Activated CD8-positive, alpha-beta T cell treated with anti-CD3 and anti-CD28 coated beads for 36 hours (primary cell): ENCODE results near the gene FOSB. TPM values are rescaled to one million over a fixed set of nuclear protein-coding genes. Genes with fewer than 3 reads are reported as not detected.
A peak's percentile ranks its signal among the peaks of the same experiment; 100 is the strongest.

Experiments used
- ATAC-seq: fragments of 200-7000 bp; cut with Tn5 transposase; one replicate; pipeline ENCODE4 v1.10.0; 2021; ENCODE audit warnings: mild to moderate bottlenecking, moderate library complexity
- CTCF ChIA-PET: fragments of 350-600 bp; sonication (Branson Sonifier 250); formaldehyde crosslinking; loops from one replicate; lab custom pipeline; 2021; ENCODE audit warnings: antibody characterized with exemption; lab: Charles Lee
- POLR2A ChIA-PET: fragments of 350-600 bp; sonication (Branson Sonifier 250); formaldehyde crosslinking; loops from one replicate; lab custom pipeline; 2021; ENCODE audit warnings: antibody characterized with exemption; lab: Charles Lee
- DNase-seq: peaks from one replicate; pipeline ENCODE4 v3.0.0-alpha.2; 2020
- H3K27ac Mint-ChIP-seq: one replicate; pipeline ENCODE4 v1.8.0; 2021; ENCODE audit warnings: mild to moderate bottlenecking, mixed read lengths
- H3K27me3 Mint-ChIP-seq: one replicate; pipeline ENCODE4 v1.8.0; 2021; ENCODE audit warnings: mixed read lengths
- H3K36me3 Mint-ChIP-seq: one replicate; pipeline ENCODE4 v1.8.0; 2021; ENCODE audit warnings: low read depth, mixed read lengths
- H3K4me1 Mint-ChIP-seq: one replicate; pipeline ENCODE4 v1.8.0; 2021; ENCODE audit warnings: low read depth, mixed read lengths
- H3K4me3 Mint-ChIP-seq: one replicate; pipeline ENCODE4 v1.8.0; 2021; ENCODE audit warnings: mild to moderate bottlenecking, moderate library complexity, mixed read lengths
- H3K9me3 Mint-ChIP-seq: one replicate; pipeline ENCODE4 v1.8.0; 2021; ENCODE audit warnings: mixed read lengths
- intact Hi-C: fragments of 100-400 bp; cut with micrococcal nuclease; formaldehyde crosslinking; loops from one replicate; pipeline ENCODE4 v1.10.0; 2022
- total RNA-seq, 2 experiments: library from RNA; stranded (reverse); gene quantifications; one replicate each; pipeline ENCODE4 v1.2.3, GENCODE V29; 2021
- TF ChIP-seq, protein P1 (sequence below): fragments of 200-600 bp; IDR thresholded peaks from one replicate; pipeline ENCODE4 v1.8.0; 2022; ENCODE audit warnings: antibody characterized with exemption, mild to moderate bottlenecking

Gene FOSB
- total RNA-seq, 2 experiments from 2014 or later: 70.0 to 71.2 TPM

DNA sequence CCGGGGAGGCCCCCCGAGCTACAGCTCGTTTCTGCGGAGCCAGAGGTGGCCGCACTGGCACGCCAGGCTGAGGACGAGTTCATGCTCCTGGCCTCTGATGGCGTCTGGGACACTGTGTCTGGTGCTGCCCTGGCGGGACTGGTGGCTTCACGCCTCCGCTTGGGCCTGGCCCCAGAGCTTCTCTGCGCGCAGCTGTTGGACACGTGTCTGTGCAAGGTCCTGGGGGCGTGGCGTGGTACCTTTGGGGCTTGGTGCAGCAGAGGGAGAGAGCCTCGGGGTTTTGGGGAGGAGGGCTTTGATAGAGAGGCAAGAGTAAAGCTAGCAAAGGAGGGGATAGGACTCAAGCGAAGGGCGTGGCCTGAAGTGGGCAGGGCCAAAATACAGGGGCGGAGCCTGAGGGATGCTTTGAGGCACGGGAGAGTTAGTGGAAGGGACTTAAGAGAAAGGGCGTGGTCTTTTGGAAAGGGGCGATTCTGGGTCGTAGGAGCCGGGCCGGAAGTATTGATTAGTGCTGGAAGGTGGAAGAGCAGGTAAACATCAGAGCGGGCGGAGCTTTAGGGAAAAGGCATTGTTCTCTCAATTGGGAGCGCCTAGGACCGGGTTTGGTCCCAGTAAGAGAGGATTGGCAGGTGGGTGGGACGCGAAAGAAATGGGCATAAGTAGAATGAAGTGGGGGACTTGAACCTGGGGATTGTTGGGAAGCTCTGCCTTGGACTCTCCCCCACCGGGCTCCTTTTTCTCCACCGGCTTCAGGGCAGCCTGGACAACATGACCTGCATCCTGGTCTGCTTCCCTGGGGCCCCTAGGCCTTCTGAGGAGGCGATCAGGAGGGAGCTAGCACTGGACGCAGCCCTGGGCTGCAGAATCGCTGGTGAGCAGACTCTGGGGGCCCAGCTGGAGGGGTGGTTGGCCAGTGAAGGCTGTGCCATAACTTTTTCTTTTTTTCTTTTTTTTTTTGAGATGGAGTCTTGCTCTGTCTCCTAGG is 31.7 kb downstream of the FOSB start:
- intact Hi-C loops: no loop called here
- peak; percentile 48 for ATAC-seq
- Mint-ChIP-seq H3K4me3 (peak overlapping the region; percentile 73), H3K27me3 (peaks cover 11% of the 10 kb centered on the region), H3K9me3 (no peaks in the 10 kb centered on the region), H3K36me3 (peaks cover 2% of the 10 kb centered on the region), H3K27ac (peak overlapping the region; percentile 14), H3K4me1 (peaks cover 28% of the 10 kb centered on the region)
- CTCF ChIA-PET: interaction anchor here (0.6 to 1.8 kb wide), 11 partner anchors 11 to 144 kb away, joined by 3 to 8 read pairs (median 3); no protein-coding TSS in a partner anchor
- POLR2A ChIA-PET: interaction anchor here (1.5 to 1.9 kb wide), 2 partner anchors 9 to 193 kb away, joined by 3 to 8 read pairs; partner anchors contain the start of gene QPCTL
- TF ChIP-seq, protein P1, sequence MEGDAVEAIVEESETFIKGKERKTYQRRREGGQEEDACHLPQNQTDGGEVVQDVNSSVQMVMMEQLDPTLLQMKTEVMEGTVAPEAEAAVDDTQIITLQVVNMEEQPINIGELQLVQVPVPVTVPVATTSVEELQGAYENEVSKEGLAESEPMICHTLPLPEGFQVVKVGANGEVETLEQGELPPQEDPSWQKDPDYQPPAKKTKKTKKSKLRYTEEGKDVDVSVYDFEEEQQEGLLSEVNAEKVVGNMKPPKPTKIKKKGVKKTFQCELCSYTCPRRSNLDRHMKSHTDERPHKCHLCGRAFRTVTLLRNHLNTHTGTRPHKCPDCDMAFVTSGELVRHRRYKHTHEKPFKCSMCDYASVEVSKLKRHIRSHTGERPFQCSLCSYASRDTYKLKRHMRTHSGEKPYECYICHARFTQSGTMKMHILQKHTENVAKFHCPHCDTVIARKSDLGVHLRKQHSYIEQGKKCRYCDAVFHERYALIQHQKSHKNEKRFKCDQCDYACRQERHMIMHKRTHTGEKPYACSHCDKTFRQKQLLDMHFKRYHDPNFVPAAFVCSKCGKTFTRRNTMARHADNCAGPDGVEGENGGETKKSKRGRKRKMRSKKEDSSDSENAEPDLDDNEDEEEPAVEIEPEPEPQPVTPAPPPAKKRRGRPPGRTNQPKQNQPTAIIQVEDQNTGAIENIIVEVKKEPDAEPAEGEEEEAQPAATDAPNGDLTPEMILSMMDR: no peak
- DNase-seq: peak; percentile 86

DNA sequence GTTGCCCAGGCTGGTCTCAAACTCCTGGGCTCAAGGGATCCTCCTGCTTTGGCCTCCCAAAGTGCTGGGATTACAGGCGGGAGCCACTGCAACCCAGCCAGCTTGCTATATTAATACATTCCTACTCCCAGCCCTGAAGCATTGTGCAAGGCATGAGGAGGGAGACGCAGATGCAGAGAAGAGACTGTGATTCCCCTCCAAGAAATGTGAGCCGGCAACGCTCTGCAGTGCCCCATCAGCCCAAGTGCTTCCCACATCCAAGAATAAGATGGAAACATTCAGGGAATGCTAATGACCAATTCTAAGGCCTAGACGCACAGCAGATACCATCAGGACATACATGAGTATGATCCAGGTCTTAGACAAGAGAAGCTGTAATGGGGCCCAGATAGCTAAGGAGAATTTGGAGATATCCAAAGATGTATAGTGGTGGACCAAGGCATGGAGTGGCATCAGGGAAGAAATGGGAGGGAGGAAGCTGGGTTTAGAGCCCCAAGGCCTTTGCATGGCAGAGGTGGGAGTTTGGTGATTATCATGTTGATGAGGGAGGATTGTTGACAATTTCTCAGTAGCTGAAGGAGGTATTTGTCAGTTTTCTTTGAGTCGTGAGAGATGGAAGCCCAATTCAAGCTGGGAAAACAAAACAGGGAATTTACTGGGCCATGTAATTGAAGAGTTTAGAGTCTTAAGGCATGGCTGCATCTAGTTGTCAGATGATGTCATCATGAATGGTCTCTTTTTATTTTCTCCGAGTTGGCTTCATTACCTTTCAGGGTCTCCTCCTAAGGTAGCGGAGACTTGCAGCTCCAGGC is 33.3 kb downstream of the FOSB start:
- H3K36me3 Mint-ChIP-seq: peaks cover 2% of the 10 kb centered on the region
- H3K4me3 Mint-ChIP-seq: no peak overlapping the region
- H3K4me1 Mint-ChIP-seq: peaks cover 32% of the 10 kb centered on the region
- no peaks in the 10 kb centered on the region for H3K9me3 Mint-ChIP-seq
- ATAC-seq: no peak
- no peak overlapping the region for H3K27ac Mint-ChIP-seq
- intact Hi-C loops: no loop called here
- ChIA-PET POLR2A (no interaction called here), CTCF (interaction anchor here (0.8 to 1.8 kb wide), 3 partner anchors 15 to 62 kb away, joined by 3 to 8 read pairs (median 4); no protein-coding TSS in a partner anchor)
- H3K27me3 Mint-ChIP-seq: peaks cover 2% of the 10 kb centered on the region
- TF ChIP-seq, protein P1: no peak
- no peak for DNase-seq

DNA sequence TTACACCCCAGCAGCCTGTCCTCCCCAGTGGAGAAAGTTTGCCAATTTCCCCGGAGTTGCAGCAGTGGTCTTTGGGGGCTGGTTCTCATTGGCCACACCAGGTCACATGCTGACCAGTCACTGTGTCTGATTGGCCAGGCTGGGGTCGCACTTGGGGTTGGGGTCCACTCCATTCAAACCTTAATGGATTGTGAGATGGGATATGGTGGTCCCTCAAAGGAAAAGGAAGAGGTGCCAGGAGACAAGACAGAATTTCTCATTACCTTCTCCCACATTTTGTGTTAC is 33.9 kb downstream of the FOSB start:
- H3K27ac Mint-ChIP-seq: no peak overlapping the region

DNA sequence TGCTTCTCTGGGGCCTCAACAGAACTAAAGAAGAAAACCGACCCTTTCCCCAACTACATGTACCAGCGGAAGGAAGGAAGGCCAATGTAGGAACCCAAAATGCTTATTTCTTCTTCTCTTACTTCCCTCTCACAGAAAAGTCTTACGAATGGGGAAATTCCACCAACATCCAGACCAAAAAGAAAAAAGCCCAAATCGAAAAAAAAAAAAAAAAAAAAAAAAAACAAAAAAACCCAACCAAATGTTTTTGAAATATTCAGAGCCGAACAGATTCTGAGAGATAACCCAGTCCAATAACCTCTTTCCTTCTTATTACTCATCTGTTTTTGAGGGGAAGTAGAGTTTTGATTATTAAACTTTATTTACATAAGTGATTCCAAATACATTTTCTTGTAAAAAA is 34.3 kb downstream of the FOSB start:
- H3K4me3 Mint-ChIP-seq: no peak overlapping the region
- no peak overlapping the region for H3K27ac Mint-ChIP-seq
- intact Hi-C loops: no loop called here
- peaks cover 2% of the 10 kb centered on the region for H3K36me3 Mint-ChIP-seq
- CTCF ChIA-PET: interaction anchor here (0.7 kb wide), 1 partner anchor 63 kb away, joined by 3 read pairs; no protein-coding TSS in a partner anchor
- H3K9me3 Mint-ChIP-seq: no peaks in the 10 kb centered on the region
- DNase-seq: no peak
- POLR2A ChIA-PET: no interaction called here
- no peak for ATAC-seq
- TF ChIP-seq, protein P1: no peak
- H3K27me3 Mint-ChIP-seq: no peaks in the 10 kb centered on the region
- H3K4me1 Mint-ChIP-seq: peaks cover 30% of the 10 kb centered on the region

More for the DNA sequence above, 33.9 kb downstream of the FOSB start:
- Mint-ChIP-seq H3K27me3 (no peaks in the 10 kb centered on the region), H3K4me1 (peaks cover 32% of the 10 kb centered on the region), H3K36me3 (peaks cover 2% of the 10 kb centered on the region), H3K9me3 (no peaks in the 10 kb centered on the region), H3K4me3 (no peak overlapping the region)
- TF ChIP-seq, protein P1: no peak
- DNase-seq (no peak), ATAC-seq (no peak)
- CTCF ChIA-PET: interaction anchor here (0.8 to 1.8 kb wide), 3 partner anchors 16 to 62 kb away, joined by 3 to 8 read pairs (median 4); no protein-coding TSS in a partner anchor
- POLR2A ChIA-PET: no interaction called here
- intact Hi-C loops: no loop called here
